WI38 (cell line): ENCODE results near the gene TAOK3.

Experiments used
- H3K4me3 ChIP-seq: 2 replicates; pipeline ENCODE4 v1.5.1; 2011; ENCODE audit warnings: low read depth, mild to moderate bottlenecking, control low read depth, low read length
- CTCF ChIP-seq: IDR thresholded peaks from 2 replicates; pipeline ENCODE4 v1.5.1; 2012; ENCODE audit warnings: low read depth, mild to moderate bottlenecking, control low read depth, low read length

The TAOK3 gene

GRCh38 chr12:118328486-118329330 is 44.0 kb downstream of the TAOK3 start:
- TF ChIP-seq CTCF: no peak
- H3K4me3 ChIP-seq: no peak overlapping the region

- H3K4me3 ChIP-seq: no peak overlapping the region
- no peak for TF ChIP-seq CTCF
Measured at GRCh38 chr12:118327391-118327790, 45.3 kb downstream of the TAOK3 start.

- TF ChIP-seq CTCF: no peak
- H3K4me3 ChIP-seq: no peak overlapping the region
Measured at GRCh38 chr12:118326991-118327390, 45.7 kb downstream of the TAOK3 start.

- H3K4me3 ChIP-seq: no peak overlapping the region
Measured at GRCh38 chr12:118325081-118325480, 47.6 kb downstream of the TAOK3 start.

GRCh38 chr12:118319627-118320026 is 53.1 kb downstream of the TAOK3 start:
- no peak overlapping the region for H3K4me3 ChIP-seq
- TF ChIP-seq CTCF: no peak

More at GRCh38 chr12:118325081-118325480, 47.6 kb downstream of the TAOK3 start:
- no peak for TF ChIP-seq CTCF

GRCh38 chr12:118318744-118319143 is 54.0 kb downstream of the TAOK3 start:
- no peak for TF ChIP-seq CTCF
- H3K4me3 ChIP-seq: no peak overlapping the region

GRCh38 chr12:118317729-118318128 is 55.0 kb downstream of the TAOK3 start:
- no peak for TF ChIP-seq CTCF

More at GRCh38 chr12:118317729-118318128, 55.0 kb downstream of the TAOK3 start:
- no peak overlapping the region for H3K4me3 ChIP-seq
